Left forelimb (tissue), 1 donor: Measurements from ENCODE around the gene MTHFD1L.
"Not testable (repeated sequence)": the region's sequence is repeated elsewhere in the genome, so short reads cannot be mapped to it uniquely, and the experiment has no call there.

Experiments used
- DNase-seq: peaks from one replicate; pipeline ENCODE4 v3.0.0-alpha.2; 2018; ENCODE audit warnings: low spot score

MTHFD1L gene

DNA sequence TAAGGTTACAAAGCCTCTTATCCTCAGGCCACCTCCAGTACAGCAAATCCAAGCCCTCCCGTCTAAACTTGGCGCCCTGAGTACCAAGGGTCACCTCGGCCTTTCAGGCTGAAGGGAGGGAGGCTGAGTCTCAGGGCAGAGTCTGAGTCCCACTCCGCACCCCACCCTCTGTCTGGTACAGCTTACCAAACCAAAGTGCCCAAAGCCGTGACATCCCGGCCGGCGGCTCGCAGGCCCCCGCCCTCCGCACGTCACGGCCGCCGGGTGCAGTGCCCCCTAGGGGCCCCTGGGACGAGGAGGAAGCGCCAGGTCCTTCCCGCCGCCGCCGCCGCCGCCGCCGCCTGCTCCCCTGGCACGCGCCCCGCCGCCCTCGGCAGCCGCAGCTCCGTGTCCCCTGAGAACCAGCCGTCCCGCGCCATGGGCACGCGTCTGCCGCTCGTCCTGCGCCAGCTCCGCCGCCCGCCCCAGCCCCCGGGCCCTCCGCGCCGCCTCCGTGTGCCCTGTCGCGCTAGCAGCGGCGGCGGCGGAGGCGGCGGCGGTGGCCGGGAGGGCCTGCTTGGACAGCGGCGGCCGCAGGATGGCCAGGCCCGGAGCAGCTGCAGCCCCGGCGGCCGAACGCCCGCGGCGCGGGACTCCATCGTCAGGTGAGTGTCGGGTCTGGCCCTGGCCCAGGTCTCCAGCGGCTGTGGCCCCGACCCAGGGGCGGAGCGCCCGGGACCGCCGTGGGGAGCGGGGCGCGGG lies at the start of gene MTHFD1L:
Gene MTHFD1L, plus strand, starts transcription at position 297 of the 741 bp plus-strand sequence. Its CDS starts 121 bp downstream, at position 418.
- DNase-seq: peak; percentile 84

GRCh38 chr6:150816554-150816953 lies 48.9 kb upstream of the MTHFD1L start:
- not testable (repeated sequence) for DNase-seq

DNA sequence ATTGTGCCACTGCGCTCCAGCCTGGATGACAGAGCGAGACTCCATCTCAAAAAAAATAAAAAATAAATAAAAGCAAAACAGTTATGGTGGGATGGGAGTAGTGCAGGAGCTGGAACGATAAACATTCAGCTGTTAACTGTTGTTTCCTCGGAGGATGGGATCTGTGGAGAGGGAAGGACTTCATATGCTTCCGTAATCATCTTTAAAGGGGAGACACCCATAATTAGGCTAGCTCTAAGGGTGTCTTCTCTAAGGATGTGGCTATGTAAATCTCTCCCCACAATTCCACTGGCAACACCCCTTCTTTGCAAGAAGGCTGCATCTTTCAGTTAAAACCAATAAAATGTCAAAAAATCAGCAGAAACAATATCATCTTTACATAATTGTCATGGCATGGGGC lies 42.6 kb upstream of the MTHFD1L start:
- no peak for DNase-seq

- DNase-seq: no peak
Measured at GRCh38 chr6:150826788-150827187, 38.7 kb upstream of the MTHFD1L start.

DNA sequence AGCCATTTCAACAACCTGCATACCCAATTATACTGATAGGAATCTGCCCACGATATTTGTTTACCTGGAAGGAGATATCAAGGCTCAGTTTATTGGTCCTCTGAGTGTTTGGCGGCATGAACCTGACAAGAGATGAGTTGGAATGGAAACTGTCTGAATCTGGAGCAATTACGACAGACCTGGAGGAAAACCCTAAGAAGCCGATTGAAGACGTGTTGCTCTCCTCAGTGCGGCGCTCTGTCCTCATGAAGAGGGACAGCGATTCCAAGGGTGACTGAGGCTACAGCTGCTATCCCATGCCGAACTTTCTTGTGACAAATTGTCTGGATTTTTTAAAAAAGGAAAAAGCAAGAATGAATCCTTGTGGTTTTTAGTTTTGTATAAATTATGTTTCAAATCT lies 37.4 kb upstream of the MTHFD1L start:
- not testable (repeated sequence) for DNase-seq

DNA sequence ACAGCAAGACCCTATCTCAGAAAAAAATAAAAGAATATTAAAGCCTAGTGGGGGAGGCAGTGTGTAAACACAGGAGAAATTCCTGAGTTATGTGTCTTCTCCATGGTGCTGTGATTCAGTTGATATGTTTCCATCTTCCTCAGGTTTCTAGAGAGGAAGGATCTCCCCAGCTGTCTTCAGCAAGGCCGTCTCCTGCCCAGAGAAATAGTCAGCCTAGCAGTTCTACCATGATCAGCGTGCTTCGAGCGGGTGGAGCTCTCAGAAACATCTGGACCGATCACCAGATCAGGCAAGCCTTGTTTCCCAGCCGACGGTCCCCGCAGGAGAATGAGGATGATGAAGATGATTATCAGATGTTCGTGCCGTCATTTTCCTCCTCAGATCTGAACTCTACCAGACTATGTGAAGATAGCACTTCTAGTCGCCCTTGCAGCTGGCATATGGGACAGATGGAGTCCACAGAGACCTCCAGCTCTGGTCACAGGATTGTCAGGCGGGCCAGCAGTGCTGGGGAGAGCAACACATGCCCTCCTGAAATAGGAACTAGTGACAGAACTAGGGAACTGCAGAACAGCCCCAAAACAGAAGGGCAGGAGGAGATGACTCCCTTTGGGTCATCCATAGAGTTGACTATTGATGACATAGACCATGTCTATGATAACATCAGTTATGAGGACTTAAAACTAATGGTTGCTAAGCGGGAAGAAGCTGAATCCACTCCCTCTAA lies 34.9 kb upstream of the MTHFD1L start:
- DNase-seq: no peak

DNA sequence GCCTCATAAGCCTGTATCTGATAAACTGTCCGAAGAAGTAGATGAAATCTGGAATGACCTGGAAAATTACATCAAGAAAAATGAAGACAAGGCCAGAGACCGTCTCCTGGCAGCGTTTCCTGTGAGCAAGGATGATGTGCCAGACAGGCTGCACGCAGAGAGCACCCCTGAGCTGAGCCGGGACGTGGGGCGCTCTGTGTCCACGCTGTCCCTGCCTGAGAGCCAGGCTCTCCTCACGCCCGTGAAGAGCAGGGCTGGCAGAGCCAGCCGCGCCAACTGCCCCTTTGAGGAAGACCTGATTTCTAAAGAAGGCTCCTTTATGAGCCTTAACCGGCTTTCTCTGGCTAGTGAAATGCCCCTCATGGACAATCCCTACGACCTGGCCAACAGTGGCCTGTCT lies 33.9 kb upstream of the MTHFD1L start:
- DNase-seq: no peak

- DNase-seq: no peak
Measured at GRCh38 chr6:150835620-150836019, 29.9 kb upstream of the MTHFD1L start.

GRCh38 chr6:150840185-150840584 lies 25.3 kb upstream of the MTHFD1L start:
- DNase-seq: no peak

DNA sequence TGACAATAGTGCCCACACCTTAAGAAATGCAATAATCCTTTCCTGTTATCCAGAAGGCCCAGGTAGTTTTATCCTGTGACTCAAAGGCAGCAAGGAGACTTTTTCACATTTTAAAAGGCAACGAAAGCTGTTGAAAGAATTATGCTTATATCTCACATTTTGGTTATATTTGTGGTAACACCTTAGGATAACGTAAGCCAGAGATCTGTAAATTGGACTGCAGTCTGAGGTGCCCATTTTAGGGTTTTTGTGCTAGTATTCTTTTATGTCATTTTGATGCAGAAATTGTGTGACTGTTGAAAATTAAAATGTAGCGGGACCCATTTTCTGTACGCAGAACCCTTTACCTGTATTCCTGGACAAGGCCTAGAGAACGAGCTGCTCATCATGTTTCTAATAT lies 24.3 kb upstream of the MTHFD1L start:
- no peak for DNase-seq

DNA sequence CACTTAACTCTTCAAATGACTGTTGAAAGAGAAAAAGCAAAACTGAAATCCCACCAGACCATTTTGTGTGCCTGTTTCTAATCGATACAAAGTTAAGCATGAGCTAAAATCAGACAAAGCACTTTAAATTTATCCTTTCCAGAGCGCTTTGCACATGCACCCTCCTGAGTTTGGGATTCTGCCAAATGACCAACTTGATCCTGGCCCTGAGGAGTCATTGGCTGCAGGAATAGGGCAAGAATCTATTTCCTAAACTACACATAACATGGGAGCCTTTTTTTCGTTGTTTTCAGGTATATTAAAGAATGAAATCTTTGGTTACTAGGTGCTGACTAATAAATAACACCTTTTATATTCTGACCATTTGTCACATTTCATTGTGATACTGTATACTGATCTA lies 23.8 kb upstream of the MTHFD1L start:
- DNase-seq: no peak

DNA sequence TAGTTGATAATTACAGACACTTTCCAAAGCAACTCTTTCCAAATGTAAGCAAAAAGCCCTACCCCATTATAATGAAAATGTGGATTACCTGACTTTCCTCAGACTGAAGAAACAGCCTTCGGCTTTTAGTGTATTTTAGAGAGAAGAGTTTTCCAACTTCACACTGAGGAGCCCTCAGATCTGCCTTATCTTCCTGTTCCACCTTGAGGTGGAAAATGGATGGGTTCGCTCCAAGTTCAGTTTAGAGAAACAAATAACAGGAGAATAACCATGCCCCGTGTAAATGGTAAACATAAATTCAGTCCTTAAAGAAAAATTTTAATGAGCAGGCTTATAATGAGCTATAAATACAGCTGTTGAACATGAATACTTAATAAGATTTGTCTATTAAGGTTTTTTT lies 21.1 kb upstream of the MTHFD1L start:
- no peak for DNase-seq

- no peak for DNase-seq
Measured at GRCh38 chr6:150846641-150847040, 18.9 kb upstream of the MTHFD1L start.

DNA sequence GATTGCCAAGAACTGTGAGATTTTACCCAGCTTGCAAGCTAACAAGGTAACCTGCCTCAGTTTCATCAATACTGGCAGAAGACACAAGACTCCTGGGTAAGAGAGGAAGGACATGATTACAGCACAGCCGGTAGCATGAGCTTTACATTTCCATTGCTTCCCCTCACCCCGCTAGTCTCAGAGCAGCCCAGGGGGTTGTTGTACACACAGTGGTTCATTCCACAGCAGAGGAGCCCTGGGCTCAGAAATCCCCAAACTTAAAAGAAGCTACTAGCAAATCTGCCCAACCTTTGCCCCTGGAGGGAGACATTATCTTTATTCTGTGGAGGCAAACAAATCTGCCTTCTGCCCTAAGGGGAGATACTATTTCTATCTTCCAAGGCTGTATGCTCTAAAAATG lies 17.1 kb upstream of the MTHFD1L start:
- no peak for DNase-seq

- not testable (repeated sequence) for DNase-seq
Measured at GRCh38 chr6:150854392-150854791, 11.1 kb upstream of the MTHFD1L start.

GRCh38 chr6:150855171-150855570 lies 10.3 kb upstream of the MTHFD1L start:
- DNase-seq: not testable (repeated sequence)

- no peak for DNase-seq
Measured at GRCh38 chr6:150857062-150857944, 8.2 kb upstream of the MTHFD1L start.

- DNase-seq: no peak
Measured at GRCh38 chr6:150857945-150858308, 7.6 kb upstream of the MTHFD1L start.

GRCh38 chr6:150861448-150862168 lies 3.9 kb upstream of the MTHFD1L start:
- DNase-seq: not testable (repeated sequence)

DNA sequence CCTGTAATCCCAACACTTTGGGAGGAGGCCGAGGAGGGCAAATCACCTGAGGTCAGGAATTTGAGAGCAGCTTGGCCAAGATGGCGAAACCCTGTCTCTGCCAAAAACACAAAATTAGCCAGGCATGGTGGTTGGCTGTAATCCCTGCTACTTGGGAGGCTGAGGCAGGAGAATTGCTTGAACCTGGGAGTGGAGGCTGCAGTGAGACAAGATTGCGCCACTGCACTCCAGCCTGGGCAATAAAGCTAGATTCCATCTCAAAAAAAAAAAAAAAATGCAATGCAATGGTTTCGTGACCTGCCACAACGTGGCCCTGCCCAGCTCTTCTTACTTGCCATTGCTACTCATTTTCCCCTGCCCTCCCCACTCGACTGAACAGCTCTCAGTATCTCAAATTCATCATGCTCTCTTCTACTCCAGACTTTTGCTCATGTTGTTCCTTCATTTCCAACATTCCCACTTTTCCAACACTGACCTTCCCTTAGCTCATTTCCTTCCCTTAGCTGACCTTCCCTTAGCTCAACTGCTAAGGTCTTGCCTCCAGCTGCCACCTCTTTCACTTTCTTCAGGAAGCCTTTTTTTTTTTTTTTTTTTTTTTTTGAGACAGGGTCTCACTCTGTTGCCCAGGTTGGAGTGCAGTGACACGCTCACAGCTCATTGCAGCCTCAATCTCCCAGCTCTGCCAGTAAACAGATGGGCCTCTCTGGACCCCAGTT lies 2.1 kb upstream of the MTHFD1L start:
- DNase-seq: no peak

GRCh38 chr6:150865043-150865405 lies 478 bp upstream of the MTHFD1L start:
- DNase-seq: no peak
